Ovary (tissue), 10 donors: ENCODE measurements around the gene NPDC1. TPM values are rescaled to one million over a fixed set of nuclear protein-coding genes. Genes with fewer than 3 reads are reported as not detected.

Source experiments
- DNase-seq, 5 donors: peaks; one replicate each; pipeline ENCODE4 v3.0.0-alpha.2; 2019 to 2020
- H3K27ac ChIP-seq, 2 donors: fragments of 200-600 bp; one replicate each; pipeline versions ENCODE4 v1.5.1 to v1.8.0; 2019 to 2022
- H3K27me3 ChIP-seq: fragments of 200-600 bp; one replicate; pipeline ENCODE4 v1.8.0; 2022
- H3K36me3 ChIP-seq: fragments of 200-600 bp; sonication (generic); one replicate; pipeline ENCODE4 v1.5.1; 2019
- H3K4me1 ChIP-seq: one replicate; pipeline ENCODE4 v1.8.1; 2013; ENCODE audit warnings: mild to moderate bottlenecking, moderate library complexity; ENCODE audit not compliant: insufficient read depth
- H3K4me3 ChIP-seq: fragments of 200-600 bp; sonication (generic); one replicate; pipeline ENCODE4 v1.5.1; 2017
- H3K9me3 ChIP-seq, 2 donors: fragments of 200-600 bp in 1 of 2; sonication (generic) in 1 of 2; one replicate each; pipeline versions ENCODE4 v1.5.1 to v1.8.1; 2013 to 2019; ENCODE audit warnings: mild to moderate bottlenecking in 1 of 2, moderate library complexity in 1 of 2
- EP300 ChIP-seq: sonication (generic); formaldehyde crosslinking; IDR thresholded peaks from one replicate; pipeline ENCODE4 v1.6.1; 2017; ENCODE audit warnings: antibody characterized with exemption
- POLR2A ChIP-seq: fragments of 450-650 bp; IDR thresholded peaks from one replicate; pipeline ENCODE4 v1.6.1; 2017; ENCODE audit warnings: antibody characterized with exemption, mild to moderate bottlenecking, moderate library complexity
- WGBS, 3 donors: extraction: QIAGEN DNeasy Blood & Tissue Kit in 1 of 3; methylation state at CpG; one replicate each; pipeline versions ENCODE4 v1.1.5 to v1.1.7; 2013 to 2017; 5-methylcytosine and 5-hydroxymethylcytosine counted together
- intact Hi-C, 4 donors: fragments of 100-400 bp; cut with DNase I; formaldehyde crosslinking; loops; one replicate each; pipeline versions ENCODE4 v1.11.0 to v1.15.1; 2022 to 2023
- long read RNA-seq, 3 donors: library from polyadenylated mRNA in 2 of 3; unstranded in 2 of 3; transcript quantifications; one replicate each; pipeline ENCODE4 v2.0.0 and lab custom pipeline, GENCODE V29; 2021 to 2026
- polyA plus RNA-seq, 2 donors: library from polyadenylated mRNA; stranded (reverse); fragments of 200-250 nt in 1 of 2; fragments of 350-450 nt in 1 of 2; fragmentation: Illumina TruSeq in 1 of 2; extraction: RNeasy Lipid Tissue Mini Kit (QIAGEN cat#74804) in 1 of 2; gene quantifications; one replicate each; pipeline ENCODE4 v1.2.3, GENCODE V29; 2013 to 2014
- total RNA-seq, 7 donors: library from RNA; depleted of rRNA in 2 of 7; stranded (reverse); fragments of >200 nt in 2 of 7; fragmentation: NEBNext Ultra II Directional in 3 of 7; extraction: Animal tissue kit (Norgen Biotek cat#: 25700) in 3 of 7; gene quantifications; one replicate each; pipeline versions ENCODE4 v1.1.0 to v1.2.4, GENCODE V29; 2016 to 2023
- TF ChIP-seq, protein P1 (sequence below), 3 donors: fragments of 450-650 bp in 2 of 3; fragments of 200-600 bp in 1 of 3; IDR thresholded peaks; one replicate each; pipeline versions ENCODE4 v1.5.1 to v1.8.0; 2016 to 2022; ENCODE audit warnings: antibody characterized with exemption in 3 of 3, mild to moderate bottlenecking in 1 of 3
- donor health status: DM: no; HTN: no; CAD: no; lungs with moderate emphysema.
- donor health status: DM: no; HTN: no; CAD: no.
- donor health status: Bipolar disorder and iron deficiency.
- donor health status: DM: yes; HTN: yes; CAD: no.
- donor health status: DM: no; HTN: no; CAD: no.
- donor health status: DM: yes; HTN: yes; CAD: no.

The NPDC1 gene, protein sequence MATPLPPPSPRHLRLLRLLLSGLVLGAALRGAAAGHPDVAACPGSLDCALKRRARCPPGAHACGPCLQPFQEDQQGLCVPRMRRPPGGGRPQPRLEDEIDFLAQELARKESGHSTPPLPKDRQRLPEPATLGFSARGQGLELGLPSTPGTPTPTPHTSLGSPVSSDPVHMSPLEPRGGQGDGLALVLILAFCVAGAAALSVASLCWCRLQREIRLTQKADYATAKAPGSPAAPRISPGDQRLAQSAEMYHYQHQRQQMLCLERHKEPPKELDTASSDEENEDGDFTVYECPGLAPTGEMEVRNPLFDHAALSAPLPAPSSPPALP
- total RNA-seq (100 to 1,000 TPM in 2 of 7 donors, 10 to 100 TPM in 5; 22.3 to 112 (median 49.9) TPM), polyA plus RNA-seq (10 to 100 TPM in 1 of 2 donors, 1 to 10 TPM in 1; 2.1 to 67.9 TPM)
- long read RNA-seq, donor 1, transcript NPDC1-202 (9 exons, 1,494 nt): major isoform, 12 of 21 reads
- long read RNA-seq, donor 1, partial matches to known transcripts: 1 of 21 reads
- long read RNA-seq, donor 1, other reads (novel, unspliced or antisense): 5 of 21 reads
- long read RNA-seq, donor 2, transcript NPDC1-202 (9 exons, 1,494 nt): major isoform, 18 of 27 reads
- long read RNA-seq, donor 2, partial matches to known transcripts: 5 of 27 reads
- long read RNA-seq, donor 2, other reads (novel, unspliced or antisense): 0 of 27 reads
- long read RNA-seq, donor 3, transcript NPDC1-201 (8 exons, 2,187 nt): minor isoform, 26 of 124 reads
- long read RNA-seq, donor 3, transcript NPDC1-202 (9 exons, 1,494 nt): major isoform, 71 of 124 reads
- long read RNA-seq, donor 3, partial matches to known transcripts: 9 of 124 reads
- long read RNA-seq, donor 3, other reads (novel, unspliced or antisense): 18 of 124 reads

DNA sequence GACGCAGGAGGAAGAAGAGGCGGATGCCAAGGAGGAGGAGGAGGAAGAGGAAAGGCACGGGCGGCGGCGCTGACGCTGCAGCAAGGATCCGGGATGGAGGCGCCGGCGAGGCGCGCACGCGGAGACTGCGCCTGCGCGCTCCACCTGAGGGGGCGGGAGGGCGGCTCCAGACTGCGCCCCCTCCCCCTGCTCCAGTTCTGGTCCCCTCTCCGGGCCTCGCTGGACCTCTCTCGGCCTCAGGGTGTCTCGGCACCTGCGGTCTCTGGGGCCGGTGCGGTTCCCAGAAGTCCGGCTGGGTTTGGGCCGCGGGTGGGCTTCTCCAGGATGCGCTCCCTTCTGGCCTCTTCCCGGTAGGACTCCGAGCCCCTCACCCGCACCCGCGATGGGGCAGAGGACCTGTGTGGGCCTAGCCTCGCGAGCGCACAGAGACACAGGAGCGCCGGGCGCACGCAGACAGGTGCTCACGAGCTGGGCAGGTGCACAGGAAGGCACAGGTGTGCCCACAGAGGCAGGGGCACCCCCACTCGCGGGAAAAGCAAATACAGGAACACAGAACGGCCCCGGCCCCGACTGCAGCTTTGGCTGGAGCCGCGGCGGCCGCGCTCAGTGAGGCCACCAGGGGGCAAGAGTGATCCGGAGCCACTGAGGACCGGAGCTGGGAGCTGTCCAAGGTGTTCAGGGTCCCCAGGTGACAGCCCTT, at the start of gene NPDC1:
NPDC1 (minus strand) TSS at position 90 of the 700 bp plus-strand sequence. CDS start 188 bp downstream, outside the sequence.
- WGBS, 3 donors: 0 to 1% (median 0%) methylated on average over 37 to 57 of the region's 57 CpGs
- TF ChIP-seq POLR2A: no peak
- TF ChIP-seq EP300: no peak
- TF ChIP-seq, protein P1, sequence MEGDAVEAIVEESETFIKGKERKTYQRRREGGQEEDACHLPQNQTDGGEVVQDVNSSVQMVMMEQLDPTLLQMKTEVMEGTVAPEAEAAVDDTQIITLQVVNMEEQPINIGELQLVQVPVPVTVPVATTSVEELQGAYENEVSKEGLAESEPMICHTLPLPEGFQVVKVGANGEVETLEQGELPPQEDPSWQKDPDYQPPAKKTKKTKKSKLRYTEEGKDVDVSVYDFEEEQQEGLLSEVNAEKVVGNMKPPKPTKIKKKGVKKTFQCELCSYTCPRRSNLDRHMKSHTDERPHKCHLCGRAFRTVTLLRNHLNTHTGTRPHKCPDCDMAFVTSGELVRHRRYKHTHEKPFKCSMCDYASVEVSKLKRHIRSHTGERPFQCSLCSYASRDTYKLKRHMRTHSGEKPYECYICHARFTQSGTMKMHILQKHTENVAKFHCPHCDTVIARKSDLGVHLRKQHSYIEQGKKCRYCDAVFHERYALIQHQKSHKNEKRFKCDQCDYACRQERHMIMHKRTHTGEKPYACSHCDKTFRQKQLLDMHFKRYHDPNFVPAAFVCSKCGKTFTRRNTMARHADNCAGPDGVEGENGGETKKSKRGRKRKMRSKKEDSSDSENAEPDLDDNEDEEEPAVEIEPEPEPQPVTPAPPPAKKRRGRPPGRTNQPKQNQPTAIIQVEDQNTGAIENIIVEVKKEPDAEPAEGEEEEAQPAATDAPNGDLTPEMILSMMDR (IDR thresholded peaks at IDR 0.05): peak; percentile 38 to 77 (median 76)
- Histone ChIP-seq H3K36me3 (no peaks in the 10 kb centered on the region), H3K27ac (peak within 1 kb of the TSS in 1 of 2 donors; percentile 34), H3K27me3 (peaks cover 6% of the 10 kb centered on the region), H3K9me3 (no peaks in the 10 kb centered on the region), H3K4me3 (peak within 1 kb of the TSS; percentile 54), H3K4me1 (peaks cover 8% of the 10 kb centered on the region)
- peak; percentile 53 to 83 (median 77) for DNase-seq
- intact Hi-C loops: no loop called here

DNA sequence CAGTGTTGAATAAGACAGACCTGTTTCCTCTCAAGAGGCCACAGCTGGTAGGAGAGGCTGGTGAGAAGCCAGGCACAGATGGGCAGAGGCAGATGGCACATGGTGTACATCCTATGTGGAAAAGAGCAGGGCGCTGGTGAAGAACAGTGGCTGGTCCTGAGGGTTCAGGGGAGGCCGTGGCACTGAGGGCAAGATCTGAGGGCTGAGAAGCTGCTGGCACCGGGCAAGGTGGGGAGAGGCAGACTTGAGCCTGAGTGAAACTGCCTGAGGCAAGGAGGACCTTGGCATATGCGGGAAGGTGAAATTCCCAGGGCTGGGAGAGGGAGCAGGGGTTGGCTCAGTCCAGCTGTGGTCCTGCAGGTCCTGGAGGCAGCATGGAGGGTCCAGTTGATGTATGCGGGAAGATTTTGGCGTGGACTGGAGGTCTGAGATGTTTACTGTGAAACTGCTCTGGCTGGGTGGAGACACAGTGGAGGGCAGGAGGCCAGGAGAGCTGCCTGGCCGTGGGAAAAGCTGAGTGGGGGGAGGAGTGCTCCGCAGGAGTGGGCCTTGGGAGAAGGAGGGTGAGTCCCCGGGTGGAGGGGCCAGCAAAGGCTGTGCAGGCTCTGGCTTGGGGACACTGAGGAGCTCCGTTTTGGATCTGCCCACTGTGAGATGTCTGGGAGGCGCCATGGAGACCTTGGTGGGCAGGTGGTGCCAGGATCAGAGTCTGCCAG, 43.4 kb upstream of the NPDC1 start:
- no peaks in the 10 kb centered on the region for H3K27me3 ChIP-seq
- H3K36me3 ChIP-seq: no peaks in the 10 kb centered on the region
- intact Hi-C loops: no loop called here
- 59 to 69% (median 63%) methylated on average over 11 of the region's 11 CpGs for WGBS, 3 donors
- H3K9me3 ChIP-seq: no peaks in the 10 kb centered on the region
- TF ChIP-seq POLR2A (no peak), EP300 (no peak)
- TF ChIP-seq, protein P1 (IDR thresholded peaks at IDR 0.05): no peak
- no peak overlapping the region for H3K27ac ChIP-seq
- DNase-seq: no peak
- peaks cover 9% of the 10 kb centered on the region for H3K4me1 ChIP-seq
- no peak overlapping the region for H3K4me3 ChIP-seq

DNA sequence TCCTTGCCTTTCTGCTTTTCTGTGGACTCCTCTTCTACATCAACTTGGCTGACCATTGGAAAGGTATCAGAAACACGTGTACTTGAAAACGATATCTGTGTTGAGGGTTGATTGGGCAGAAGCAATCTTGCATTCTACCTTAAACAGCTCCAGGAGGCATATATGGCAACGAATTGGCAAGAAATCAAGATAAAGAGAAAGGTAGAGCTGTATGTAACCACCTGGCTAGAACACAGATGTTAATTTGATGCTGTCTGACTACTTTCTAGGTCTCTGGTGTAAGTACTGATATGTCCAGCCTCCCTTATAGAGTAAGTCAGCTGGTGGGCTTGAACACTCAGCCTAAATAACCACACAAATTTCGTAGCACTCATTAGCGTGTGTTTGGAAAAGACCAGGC, 42.1 kb upstream of the NPDC1 start:
- 79 to 84% (median 83%) methylated on average over 5 of the region's 5 CpGs for WGBS, 3 donors
- Histone ChIP-seq H3K27me3 (no peaks in the 10 kb centered on the region), H3K27ac (no peak overlapping the region), H3K4me1 (peaks cover 9% of the 10 kb centered on the region), H3K36me3 (no peaks in the 10 kb centered on the region), H3K9me3 (no peaks in the 10 kb centered on the region), H3K4me3 (no peak overlapping the region)
- DNase-seq: no peak
- intact Hi-C loops: no loop called here
- TF ChIP-seq POLR2A: no peak
- TF ChIP-seq EP300: no peak
- TF ChIP-seq, protein P1 (IDR thresholded peaks at IDR 0.05): no peak
